Loucy (cell line): ENCODE results near the gene BEND7.

Source experiments
- CTCF ChIP-seq: fragments of 200-600 bp; sonication (generic); conservative IDR thresholded peaks from 2 replicates; pipeline ENCODE4 v1.5.1; 2014; ENCODE audit warnings: mild to moderate bottlenecking, antibody characterized with exemption, low read length
- EZH2phosphoT487 ChIP-seq: fragments of 200-600 bp; IDR thresholded peaks from 2 replicates; pipeline ENCODE4 v1.6.1; 2018; ENCODE audit warnings: antibody characterized with exemption, mild to moderate bottlenecking, moderate library complexity, borderline replicate concordance

GRCh38 chr10:13416760-13417159 is 112.1 kb downstream of the BEND7 start:
- TF ChIP-seq CTCF (no peak), EZH2phosphoT487 (no peak)
